K562 (cell line): ENCODE data around the gene ARPC2.

Experiments used
- BRD9 ChIP-seq: fragments of 450-650 bp; IDR thresholded peaks from 2 replicates; pipeline ENCODE4 v1.6.1; 2018; ENCODE audit warnings: low read depth; ENCODE audit not compliant: partially characterized antibody
- EZH2 ChIP-seq: IDR thresholded peaks from 2 replicates; pipeline ENCODE4 v1.6.1; 2012; ENCODE audit warnings: low read depth, mild to moderate bottlenecking, inconsistent platforms, low read length, borderline replicate concordance
- GABPB1 ChIP-seq: sonication (generic); formaldehyde crosslinking; IDR thresholded peaks from 2 replicates; pipeline ENCODE4 v1.8.0; 2022; ENCODE audit warnings: mild to moderate bottlenecking, missing genetic modification reagents
- PHB2 ChIP-seq: fragments of 450-650 bp; IDR thresholded peaks from 2 replicates; pipeline ENCODE4 v1.6.1; 2017; ENCODE audit warnings: low read depth
- PHF21A ChIP-seq: fragments of 450-650 bp; IDR thresholded peaks from 2 replicates; pipeline ENCODE4 v1.6.1; 2017; ENCODE audit warnings: low read depth, borderline replicate concordance
- POLR2A ChIP-seq: fragments of 450-650 bp; conservative IDR thresholded peaks from 2 replicates; pipeline ENCODE4 v1.6.1; 2016
- POLR2AphosphoS5 ChIP-seq: IDR thresholded peaks from 2 replicates; pipeline ENCODE4 v1.6.1; 2011; ENCODE audit warnings: mild to moderate bottlenecking, low read depth, low read length, moderate library complexity; ENCODE audit not compliant: control insufficient read depth, insufficient read depth
- SRSF1 ChIP-seq: fragments of 200-400 bp; formaldehyde crosslinking; IDR thresholded peaks from 2 replicates; pipeline ENCODE4 v1.6.1; 2017; ENCODE audit warnings: mild to moderate bottlenecking, low read depth, low read length, moderate library complexity
- ZFP1 ChIP-seq: fragments of 450-650 bp; formaldehyde crosslinking; IDR thresholded peaks from 2 replicates; pipeline ENCODE4 v1.4.0; 2020; ENCODE audit warnings: mild to moderate bottlenecking, mixed read lengths
- TF ChIP-seq, protein P1 (sequence below), 3 experiments: IDR thresholded peaks in 2 of 3; conservative IDR thresholded peaks in 1 of 3; 2 replicates each; pipeline ENCODE4 v1.5.1; 2011 to 2012; ENCODE audit warnings: low read length in 3 of 3, mild to moderate bottlenecking in 3 of 3, control low read depth in 2 of 3, improper control_type of control experiment in 1 of 3, inconsistent platforms in 1 of 3, low read depth in 1 of 3, mixed read lengths in 1 of 3, moderate library complexity in 1 of 3; ENCODE audit not compliant: insufficient read depth in 2 of 3
- TF ChIP-seq, protein P2 (sequence below): sonication (generic); formaldehyde crosslinking; IDR thresholded peaks from 2 replicates; pipeline ENCODE4 v1.4.0; 2020; ENCODE audit warnings: mild to moderate bottlenecking, missing genetic modification reagents
- TF ChIP-seq, protein P3 (sequence below): fragments of 150-350 bp; conservative IDR thresholded peaks from 2 replicates; pipeline ENCODE4 v1.6.1; 2014; ENCODE audit warnings: low read length
- TF ChIP-seq, protein P4 (sequence below): sonication (generic); formaldehyde crosslinking; IDR thresholded peaks from 2 replicates; pipeline ENCODE4 v1.8.1; 2023; ENCODE audit warnings: mild to moderate bottlenecking, missing genetic modification reagents

DNA sequence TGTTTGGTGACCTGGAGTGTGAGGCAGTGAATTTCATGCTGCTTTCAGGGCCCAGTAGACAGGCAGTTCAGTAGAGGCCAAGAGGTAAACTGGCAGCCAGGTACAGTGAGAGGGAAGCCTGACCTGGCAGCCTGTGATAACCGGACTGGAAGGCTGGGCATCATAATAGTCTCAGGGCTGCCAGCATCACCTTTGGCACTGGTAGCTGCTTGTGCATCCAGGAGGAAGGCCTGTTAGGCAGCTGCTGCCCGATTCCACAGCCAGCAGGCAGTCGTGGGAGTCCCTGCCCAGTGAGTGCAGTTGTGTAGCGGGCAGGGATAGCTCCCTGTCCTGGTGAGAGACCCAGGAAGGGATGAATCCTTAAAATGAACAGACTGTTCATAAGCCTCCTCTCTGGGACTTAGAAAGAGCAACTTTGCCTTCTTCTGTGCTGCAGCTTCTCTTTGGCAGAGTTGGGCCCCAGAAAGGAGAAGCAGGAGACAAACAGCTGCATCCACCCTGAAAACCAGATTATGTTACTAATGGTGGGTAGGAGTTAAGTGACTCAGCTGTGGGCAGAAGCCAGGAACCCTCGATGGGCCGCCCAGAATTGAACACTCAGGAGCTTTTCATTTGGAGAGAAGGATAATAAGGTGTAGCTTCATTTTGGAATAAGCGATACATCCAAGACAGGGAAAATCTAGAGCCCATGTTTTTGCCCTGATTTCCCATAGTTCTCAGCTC lies 35.7 kb downstream of the ARPC2 start:
- TF ChIP-seq, protein P1, sequence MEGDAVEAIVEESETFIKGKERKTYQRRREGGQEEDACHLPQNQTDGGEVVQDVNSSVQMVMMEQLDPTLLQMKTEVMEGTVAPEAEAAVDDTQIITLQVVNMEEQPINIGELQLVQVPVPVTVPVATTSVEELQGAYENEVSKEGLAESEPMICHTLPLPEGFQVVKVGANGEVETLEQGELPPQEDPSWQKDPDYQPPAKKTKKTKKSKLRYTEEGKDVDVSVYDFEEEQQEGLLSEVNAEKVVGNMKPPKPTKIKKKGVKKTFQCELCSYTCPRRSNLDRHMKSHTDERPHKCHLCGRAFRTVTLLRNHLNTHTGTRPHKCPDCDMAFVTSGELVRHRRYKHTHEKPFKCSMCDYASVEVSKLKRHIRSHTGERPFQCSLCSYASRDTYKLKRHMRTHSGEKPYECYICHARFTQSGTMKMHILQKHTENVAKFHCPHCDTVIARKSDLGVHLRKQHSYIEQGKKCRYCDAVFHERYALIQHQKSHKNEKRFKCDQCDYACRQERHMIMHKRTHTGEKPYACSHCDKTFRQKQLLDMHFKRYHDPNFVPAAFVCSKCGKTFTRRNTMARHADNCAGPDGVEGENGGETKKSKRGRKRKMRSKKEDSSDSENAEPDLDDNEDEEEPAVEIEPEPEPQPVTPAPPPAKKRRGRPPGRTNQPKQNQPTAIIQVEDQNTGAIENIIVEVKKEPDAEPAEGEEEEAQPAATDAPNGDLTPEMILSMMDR (IDR thresholded peaks at IDR 0.05 in 2 of 3, conservative IDR thresholded peaks at IDR 0.05 in 1 of 3; ENCODE audit: insufficient read depth in 2 of 3, low read depth in 1 of 3, low read length in 3 of 3): no peak
- TF ChIP-seq GABPB1 (CRISPR knock-in tag) (no peak), POLR2A (no peak), PHF21A (no peak), EZH2 (no peak), PHB2 (no peak), ZFP1 (CRISPR knock-in tag) (no peak), BRD9 (no peak), SRSF1 (no peak), POLR2AphosphoS5 (no peak)
- TF ChIP-seq, protein P2, sequence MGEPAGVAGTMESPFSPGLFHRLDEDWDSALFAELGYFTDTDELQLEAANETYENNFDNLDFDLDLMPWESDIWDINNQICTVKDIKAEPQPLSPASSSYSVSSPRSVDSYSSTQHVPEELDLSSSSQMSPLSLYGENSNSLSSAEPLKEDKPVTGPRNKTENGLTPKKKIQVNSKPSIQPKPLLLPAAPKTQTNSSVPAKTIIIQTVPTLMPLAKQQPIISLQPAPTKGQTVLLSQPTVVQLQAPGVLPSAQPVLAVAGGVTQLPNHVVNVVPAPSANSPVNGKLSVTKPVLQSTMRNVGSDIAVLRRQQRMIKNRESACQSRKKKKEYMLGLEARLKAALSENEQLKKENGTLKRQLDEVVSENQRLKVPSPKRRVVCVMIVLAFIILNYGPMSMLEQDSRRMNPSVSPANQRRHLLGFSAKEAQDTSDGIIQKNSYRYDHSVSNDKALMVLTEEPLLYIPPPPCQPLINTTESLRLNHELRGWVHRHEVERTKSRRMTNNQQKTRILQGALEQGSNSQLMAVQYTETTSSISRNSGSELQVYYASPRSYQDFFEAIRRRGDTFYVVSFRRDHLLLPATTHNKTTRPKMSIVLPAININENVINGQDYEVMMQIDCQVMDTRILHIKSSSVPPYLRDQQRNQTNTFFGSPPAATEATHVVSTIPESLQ: no peak
- TF ChIP-seq, protein P3, sequence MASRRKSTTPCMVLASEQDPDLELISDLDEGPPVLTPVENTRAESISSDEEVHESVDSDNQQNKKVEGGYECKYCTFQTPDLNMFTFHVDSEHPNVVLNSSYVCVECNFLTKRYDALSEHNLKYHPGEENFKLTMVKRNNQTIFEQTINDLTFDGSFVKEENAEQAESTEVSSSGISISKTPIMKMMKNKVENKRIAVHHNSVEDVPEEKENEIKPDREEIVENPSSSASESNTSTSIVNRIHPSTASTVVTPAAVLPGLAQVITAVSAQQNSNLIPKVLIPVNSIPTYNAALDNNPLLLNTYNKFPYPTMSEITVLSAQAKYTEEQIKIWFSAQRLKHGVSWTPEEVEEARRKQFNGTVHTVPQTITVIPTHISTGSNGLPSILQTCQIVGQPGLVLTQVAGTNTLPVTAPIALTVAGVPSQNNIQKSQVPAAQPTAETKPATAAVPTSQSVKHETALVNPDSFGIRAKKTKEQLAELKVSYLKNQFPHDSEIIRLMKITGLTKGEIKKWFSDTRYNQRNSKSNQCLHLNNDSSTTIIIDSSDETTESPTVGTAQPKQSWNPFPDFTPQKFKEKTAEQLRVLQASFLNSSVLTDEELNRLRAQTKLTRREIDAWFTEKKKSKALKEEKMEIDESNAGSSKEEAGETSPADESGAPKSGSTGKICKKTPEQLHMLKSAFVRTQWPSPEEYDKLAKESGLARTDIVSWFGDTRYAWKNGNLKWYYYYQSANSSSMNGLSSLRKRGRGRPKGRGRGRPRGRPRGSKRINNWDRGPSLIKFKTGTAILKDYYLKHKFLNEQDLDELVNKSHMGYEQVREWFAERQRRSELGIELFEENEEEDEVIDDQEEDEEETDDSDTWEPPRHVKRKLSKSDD: no peak
- TF ChIP-seq, protein P4, sequence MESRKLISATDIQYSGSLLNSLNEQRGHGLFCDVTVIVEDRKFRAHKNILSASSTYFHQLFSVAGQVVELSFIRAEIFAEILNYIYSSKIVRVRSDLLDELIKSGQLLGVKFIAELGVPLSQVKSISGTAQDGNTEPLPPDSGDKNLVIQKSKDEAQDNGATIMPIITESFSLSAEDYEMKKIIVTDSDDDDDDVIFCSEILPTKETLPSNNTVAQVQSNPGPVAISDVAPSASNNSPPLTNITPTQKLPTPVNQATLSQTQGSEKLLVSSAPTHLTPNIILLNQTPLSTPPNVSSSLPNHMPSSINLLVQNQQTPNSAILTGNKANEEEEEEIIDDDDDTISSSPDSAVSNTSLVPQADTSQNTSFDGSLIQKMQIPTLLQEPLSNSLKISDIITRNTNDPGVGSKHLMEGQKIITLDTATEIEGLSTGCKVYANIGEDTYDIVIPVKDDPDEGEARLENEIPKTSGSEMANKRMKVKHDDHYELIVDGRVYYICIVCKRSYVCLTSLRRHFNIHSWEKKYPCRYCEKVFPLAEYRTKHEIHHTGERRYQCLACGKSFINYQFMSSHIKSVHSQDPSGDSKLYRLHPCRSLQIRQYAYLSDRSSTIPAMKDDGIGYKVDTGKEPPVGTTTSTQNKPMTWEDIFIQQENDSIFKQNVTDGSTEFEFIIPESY (CRISPR knock-in tag): no peak
